GM18867 (cell line): ENCODE data around the gene ATAD3B.
"Not testable (repeated sequence)": the region's sequence is repeated elsewhere in the genome, so short reads cannot be mapped to it uniquely, and the experiment has no call there.

ENCODE experiments used
- ATAC-seq: cut with Tn5 transposase; IDR thresholded peaks from one replicate; pipeline ENCODE4 v1.9.1; 2021; ENCODE audit warnings: mild to moderate bottlenecking, moderate library complexity; ENCODE audit not compliant: unreplicated experiment

Gene ATAD3B

GRCh38 chr1:1509465-1509850, 37.9 kb downstream of the ATAD3B start:
- not testable (repeated sequence) for ATAC-seq

- no peak for ATAC-seq
Observed at GRCh38 chr1:1510912-1511532, 39.5 kb downstream of the ATAD3B start.

- peak; percentile 82 for ATAC-seq
Observed at GRCh38 chr1:1511533-1512285, 40.1 kb downstream of the ATAD3B start, which contains the start of gene ATAD3A. TSS of gene ATAD3A (plus strand) at chr1:1512162. CDS start at chr1:1512269, 107 bp downstream.

GRCh38 chr1:1512425-1512824, 40.9 kb downstream of the ATAD3B start:
- not testable (repeated sequence) for ATAC-seq

- ATAC-seq: not testable (repeated sequence)
Observed at GRCh38 chr1:1513675-1514074, 42.1 kb downstream of the ATAD3B start.

GRCh38 chr1:1514376-1514775, 42.8 kb downstream of the ATAD3B start:
- ATAC-seq: not testable (repeated sequence)

GRCh38 chr1:1516923-1517322, 45.4 kb downstream of the ATAD3B start:
- ATAC-seq: not testable (repeated sequence)

- ATAC-seq: no peak
Observed at GRCh38 chr1:1517973-1518620, 46.5 kb downstream of the ATAD3B start.

- not testable (repeated sequence) for ATAC-seq
Observed at GRCh38 chr1:1518621-1519007, 47.0 kb downstream of the ATAD3B start.

- ATAC-seq: not testable (repeated sequence)
Observed at GRCh38 chr1:1519805-1520505, 48.4 kb downstream of the ATAD3B start.

- no peak for ATAC-seq
Observed at GRCh38 chr1:1521331-1521730, 49.8 kb downstream of the ATAD3B start.

GRCh38 chr1:1522536-1522935, 51.0 kb downstream of the ATAD3B start:
- not testable (repeated sequence) for ATAC-seq

- not testable (repeated sequence) for ATAC-seq
Observed at GRCh38 chr1:1523226-1523625, 51.7 kb downstream of the ATAD3B start.

GRCh38 chr1:1523651-1524050, 52.1 kb downstream of the ATAD3B start:
- not testable (repeated sequence) for ATAC-seq

GRCh38 chr1:1524750-1525383, 53.3 kb downstream of the ATAD3B start:
- not testable (repeated sequence) for ATAC-seq

GRCh38 chr1:1526476-1526875, 54.9 kb downstream of the ATAD3B start:
- not testable (repeated sequence) for ATAC-seq

GRCh38 chr1:1527092-1527816, 55.7 kb downstream of the ATAD3B start:
- no peak for ATAC-seq

GRCh38 chr1:1528301-1529267, 57.0 kb downstream of the ATAD3B start:
- no peak for ATAC-seq

GRCh38 chr1:1529321-1529720, 57.8 kb downstream of the ATAD3B start:
- no peak for ATAC-seq
